ENCODE measurements around the gene LDLRAD4.

The LDLRAD4 gene

DNA sequence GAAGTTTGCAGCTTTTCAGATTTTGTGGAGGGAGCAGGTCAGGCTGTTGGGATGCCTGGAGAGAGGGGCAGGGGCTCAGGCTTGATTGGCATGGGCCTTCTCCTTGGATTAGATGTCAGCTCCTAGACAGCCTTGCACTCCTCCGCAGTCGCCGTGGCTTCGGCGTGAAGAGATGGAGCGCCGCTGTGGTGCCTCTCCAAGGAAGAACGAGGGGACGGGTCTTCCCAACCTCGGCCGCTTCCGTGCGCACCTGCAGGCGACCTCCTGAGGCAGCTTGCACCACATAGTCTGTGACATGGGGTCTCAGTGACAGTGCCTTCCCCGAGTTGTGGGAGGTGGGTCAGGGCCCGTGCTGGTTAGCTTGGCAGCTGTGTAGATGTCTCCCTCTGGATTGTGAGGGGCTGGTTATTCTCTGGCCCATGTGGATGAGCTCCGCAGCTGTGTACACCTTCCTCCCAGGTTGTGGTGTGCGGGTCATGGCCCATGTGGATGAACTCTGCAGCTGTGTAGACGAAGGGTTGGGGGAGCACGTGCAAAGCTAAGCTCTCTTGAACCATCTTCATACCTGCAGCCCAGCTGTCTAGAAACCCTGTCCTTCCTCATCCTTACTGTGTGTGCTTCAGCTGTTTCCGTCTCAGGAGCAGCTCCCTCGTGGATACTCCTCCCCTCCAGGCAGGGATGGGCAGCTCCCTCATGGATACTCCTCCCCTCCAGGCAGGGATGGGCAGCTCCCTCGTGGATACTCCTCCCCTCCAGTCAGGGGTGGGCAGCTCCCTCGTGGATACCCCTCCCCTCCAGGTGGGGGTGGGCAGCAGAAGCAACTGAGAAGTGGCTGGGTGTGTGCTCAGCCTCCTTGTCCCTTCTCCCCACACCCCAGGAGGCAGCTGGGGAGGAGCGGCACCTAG is 170.3 kb downstream of the LDLRAD4 start:
- H3K4me3 ChIP-seq (ENCODE audit: low read length): no peak overlapping the region
- DNase-seq (ENCODE audit: low read depth): no peak
- no peak for TF ChIP-seq CTCF (IDR thresholded peaks at IDR 0.05; ENCODE audit: insufficient read depth, low read depth, low read length, missing control alignments)

- DNase-seq (ENCODE audit: low read depth): no peak
- no peak for TF ChIP-seq CTCF (IDR thresholded peaks at IDR 0.05; ENCODE audit: insufficient read depth, low read depth, low read length, missing control alignments)
- H3K4me3 ChIP-seq (ENCODE audit: low read length): no peak overlapping the region
Observed at GRCh38 chr18:13389491-13390131, 171.1 kb downstream of the LDLRAD4 start.

- DNase-seq (ENCODE audit: low read depth): no peak
- no peak for TF ChIP-seq CTCF (IDR thresholded peaks at IDR 0.05; ENCODE audit: insufficient read depth, low read depth, low read length, missing control alignments)
- H3K4me3 ChIP-seq (ENCODE audit: low read length): no peak overlapping the region
Observed at GRCh38 chr18:13390196-13390595, 171.6 kb downstream of the LDLRAD4 start.

- no peak for TF ChIP-seq CTCF (IDR thresholded peaks at IDR 0.05; ENCODE audit: insufficient read depth, low read depth, low read length, missing control alignments)
- no peak for DNase-seq (ENCODE audit: low read depth)
- H3K4me3 ChIP-seq (ENCODE audit: low read length): no peak overlapping the region
Observed at GRCh38 chr18:13390711-13391110, 172.2 kb downstream of the LDLRAD4 start.

GRCh38 chr18:13392029-13392750 is 173.6 kb downstream of the LDLRAD4 start:
- no peak for DNase-seq (ENCODE audit: low read depth)
- H3K4me3 ChIP-seq (ENCODE audit: low read length): no peak overlapping the region
- TF ChIP-seq CTCF (IDR thresholded peaks at IDR 0.05; ENCODE audit: insufficient read depth, low read depth, low read length, missing control alignments): no peak

DNA sequence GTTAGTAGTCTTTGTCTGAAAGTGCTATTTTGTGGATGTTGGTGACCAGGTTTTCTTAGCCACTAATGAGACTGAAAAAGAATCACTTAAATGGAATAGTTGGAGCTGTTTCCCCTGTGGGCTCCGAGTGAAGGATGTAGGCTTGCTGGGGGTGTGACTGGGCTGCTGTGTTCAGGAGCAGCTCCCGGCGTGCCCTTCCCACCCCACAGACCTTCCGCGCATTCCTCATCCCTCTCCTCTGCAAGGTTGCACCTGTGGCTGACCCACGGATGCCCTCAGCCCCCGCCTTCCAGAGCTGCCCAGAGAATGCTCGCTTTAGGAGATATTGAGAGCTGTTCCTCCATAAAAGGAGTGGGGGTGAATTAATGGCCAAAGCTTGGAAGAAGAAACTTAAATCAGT is 174.3 kb downstream of the LDLRAD4 start:
- no peak overlapping the region for H3K4me3 ChIP-seq (ENCODE audit: low read length)
- no peak for TF ChIP-seq CTCF (IDR thresholded peaks at IDR 0.05; ENCODE audit: insufficient read depth, low read depth, low read length, missing control alignments)
- DNase-seq (ENCODE audit: low read depth): no peak

Data from epithelial cell of esophagus (primary cell).